HepG2 (cell line): ENCODE measurements around the gene TCF25. TPM values are rescaled to one million over a fixed set of nuclear protein-coding genes. Genes with fewer than 3 reads are reported as not detected.

Experiments
- BRCA1 ChIP-seq: sonication (generic); formaldehyde crosslinking; IDR thresholded peaks from 2 replicates; pipeline ENCODE4 v1.4.0; 2020; ENCODE audit warnings: missing genetic modification reagents
- EZH2 ChIP-seq: conservative IDR thresholded peaks from 2 replicates; pipeline ENCODE4 v1.6.1; 2012; ENCODE audit warnings: mild to moderate bottlenecking, low read depth, low read length, moderate library complexity
- FOXJ3 ChIP-seq: sonication (generic); formaldehyde crosslinking; IDR thresholded peaks from 2 replicates; pipeline ENCODE4 v1.4.0; 2020; ENCODE audit warnings: missing genetic modification reagents, mild to moderate bottlenecking, borderline replicate concordance
- MAFG ChIP-seq: sonication (generic); formaldehyde crosslinking; IDR thresholded peaks from 2 replicates; pipeline ENCODE4 v1.5.1; 2020; ENCODE audit warnings: mild to moderate bottlenecking, missing genetic modification reagents
- MAZ ChIP-seq, 2 experiments: sonication (generic) in 1 of 2; formaldehyde crosslinking in 1 of 2; IDR thresholded peaks; 2 replicates each; pipeline versions ENCODE4 v1.5.0 to v1.6.1; 2012 to 2020; ENCODE audit warnings: low read depth in 2 of 2, mild to moderate bottlenecking in 2 of 2, borderline replicate concordance in 1 of 2, improper control_type of control experiment in 1 of 2, low read length in 1 of 2, missing genetic modification reagents in 1 of 2, moderate library complexity in 1 of 2
- MBNL3 ChIP-seq: fragments of 250-450 bp; sonication (Bioruptor Pico); conservative IDR thresholded peaks from 2 replicates; pipeline ENCODE4 v1.8.0; 2022; ENCODE audit warnings: mild to moderate bottlenecking, inconsistent platforms
- NFKBIZ ChIP-seq: IDR thresholded peaks from 2 replicates; pipeline ENCODE4 v1.6.1; 2018; ENCODE audit warnings: missing genetic modification reagents, missing compliant biosample characterization
- ZKSCAN8 ChIP-seq: IDR thresholded peaks from 2 replicates; pipeline ENCODE4 v1.6.1; 2016; ENCODE audit warnings: borderline replicate concordance, missing genetic modification reagents, missing compliant biosample characterization
- ZNF260 ChIP-seq: sonication (generic); formaldehyde crosslinking; IDR thresholded peaks from 2 replicates; pipeline ENCODE4 v1.4.0; 2020; ENCODE audit warnings: missing genetic modification reagents, low read depth, mild to moderate bottlenecking, borderline replicate concordance
- ZNF264 ChIP-seq: sonication (generic); formaldehyde crosslinking; IDR thresholded peaks from 2 replicates; pipeline ENCODE4 v1.4.0; 2020; ENCODE audit warnings: missing genetic modification reagents
- ZNF292 ChIP-seq: sonication (generic); formaldehyde crosslinking; IDR thresholded peaks from 2 replicates; pipeline ENCODE4 v1.8.1; 2022; ENCODE audit warnings: mild to moderate bottlenecking, low read depth, missing genetic modification reagents, borderline replicate concordance
- ZNF3 ChIP-seq: IDR thresholded peaks from 2 replicates; pipeline ENCODE4 v1.7.0; 2017; ENCODE audit warnings: inconsistent platforms
- ZSCAN25 ChIP-seq: sonication (generic); formaldehyde crosslinking; IDR thresholded peaks from 2 replicates; pipeline ENCODE4 v1.8.0; 2022; ENCODE audit warnings: mild to moderate bottlenecking, missing genetic modification reagents
- polyA plus RNA-seq, 8 experiments: library from polyadenylated mRNA; depleted of rRNA in 3 of 8; stranded (reverse) in 7 of 8; unstranded in 1 of 8; fragments of >200 nt; fragmentation: Illumina TruSeq in 4 of 8; extraction: Trizol in 4 of 8; gene quantifications; 2 replicates each; pipeline versions ENCODE4 v1.2.1 to v1.2.3, GENCODE V29; 2011 to 2016; ENCODE audit warnings: low read depth in 4 of 8, missing spikeins in 1 of 8, mixed read lengths in 1 of 8; ENCODE audit not compliant: insufficient read depth in 1 of 8
- total RNA-seq, 5 experiments: library from RNA; depleted of rRNA; stranded (reverse); fragments of >200 nt; fragmentation: Illumina TruSeq; extraction: Trizol; gene quantifications; 2 replicates each; pipeline ENCODE4 v1.2.3, GENCODE V29; 2016; ENCODE audit warnings: low read depth in 1 of 5
- TF ChIP-seq, protein P1 (sequence below): sonication (generic); formaldehyde crosslinking; IDR thresholded peaks from 2 replicates; pipeline ENCODE4 v1.5.0; 2020; ENCODE audit warnings: missing genetic modification reagents
- TF ChIP-seq, protein P2 (sequence below): fragments of 450-650 bp; IDR thresholded peaks from 2 replicates; pipeline ENCODE4 v1.6.1; 2017; ENCODE audit warnings: mild to moderate bottlenecking
- TF ChIP-seq, protein P3 (sequence below): sonication (generic); formaldehyde crosslinking; IDR thresholded peaks from 2 replicates; pipeline ENCODE4 v1.4.0; 2020; ENCODE audit warnings: mild to moderate bottlenecking, low read depth, missing genetic modification reagents
- TF ChIP-seq, protein P4 (sequence below): sonication (generic); formaldehyde crosslinking; IDR thresholded peaks from 2 replicates; pipeline ENCODE4 v1.4.0; 2020; ENCODE audit warnings: missing genetic modification reagents, borderline replicate concordance

The TCF25 gene
- total and polyA plus RNA-seq, 2 of the 13 experiments (the other 11 are each of a cell fraction or from before 2014, with no cell fraction given): 138 to 206 TPM

DNA sequence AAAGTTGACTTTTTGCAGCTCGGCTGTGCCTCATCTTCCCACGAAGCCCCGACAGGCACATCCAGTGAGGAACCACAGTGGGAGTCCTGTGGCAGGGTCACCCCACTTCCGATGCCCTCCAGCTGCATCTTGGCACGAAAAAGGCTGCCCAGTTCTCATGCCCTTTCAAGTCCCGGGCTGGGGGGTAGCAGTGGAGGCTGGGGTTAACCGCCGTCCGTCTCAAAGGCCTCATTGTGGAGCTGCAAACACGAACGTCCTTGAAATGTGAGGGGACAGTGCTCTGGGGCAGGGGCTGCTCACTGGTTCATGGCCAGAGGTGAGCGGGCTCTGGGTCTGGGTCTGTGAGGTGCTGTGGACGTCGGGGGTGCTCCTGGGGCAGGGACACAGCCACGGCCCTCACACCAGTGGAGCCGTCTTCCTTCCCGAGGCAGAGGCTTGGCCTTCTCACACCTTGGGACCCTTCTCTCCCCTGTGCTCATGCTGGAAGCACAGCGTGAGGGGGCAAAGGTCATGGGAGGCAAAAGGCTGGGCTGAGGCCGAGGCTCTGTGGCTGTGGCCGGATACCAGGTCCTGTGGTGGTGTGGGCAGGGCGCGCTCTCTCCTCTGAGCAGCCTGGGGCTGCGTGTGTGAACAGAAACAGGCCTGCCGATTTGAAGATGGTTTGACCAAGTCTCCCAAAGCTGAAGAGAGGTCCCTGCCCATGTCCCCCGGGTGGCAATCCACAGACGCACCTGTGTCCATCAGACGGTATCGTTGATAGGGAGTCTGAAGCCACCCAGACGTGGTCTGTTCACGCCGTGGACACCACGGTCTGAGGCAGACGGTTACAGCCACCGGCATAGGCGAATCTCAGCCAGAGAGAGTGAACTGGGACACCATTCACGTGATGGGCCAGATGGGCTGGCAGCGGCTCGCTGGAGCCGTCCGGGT is 42.2 kb downstream of the TCF25 start (continued):
- TF ChIP-seq EZH2: no peak
- TF ChIP-seq BRCA1 (CRISPR knock-in tag): peak; percentile 97
- TF ChIP-seq, protein P1, sequence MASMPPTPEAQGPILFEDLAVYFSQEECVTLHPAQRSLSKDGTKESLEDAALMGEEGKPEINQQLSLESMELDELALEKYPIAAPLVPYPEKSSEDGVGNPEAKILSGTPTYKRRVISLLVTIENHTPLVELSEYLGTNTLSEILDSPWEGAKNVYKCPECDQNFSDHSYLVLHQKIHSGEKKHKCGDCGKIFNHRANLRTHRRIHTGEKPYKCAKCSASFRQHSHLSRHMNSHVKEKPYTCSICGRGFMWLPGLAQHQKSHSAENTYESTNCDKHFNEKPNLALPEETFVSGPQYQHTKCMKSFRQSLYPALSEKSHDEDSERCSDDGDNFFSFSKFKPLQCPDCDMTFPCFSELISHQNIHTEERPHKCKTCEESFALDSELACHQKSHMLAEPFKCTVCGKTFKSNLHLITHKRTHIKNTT: no peak
- TF ChIP-seq ZSCAN25 (CRISPR knock-in tag): peak; percentile 91; the same call in 1 of the 2 replicates
- TF ChIP-seq, protein P2, sequence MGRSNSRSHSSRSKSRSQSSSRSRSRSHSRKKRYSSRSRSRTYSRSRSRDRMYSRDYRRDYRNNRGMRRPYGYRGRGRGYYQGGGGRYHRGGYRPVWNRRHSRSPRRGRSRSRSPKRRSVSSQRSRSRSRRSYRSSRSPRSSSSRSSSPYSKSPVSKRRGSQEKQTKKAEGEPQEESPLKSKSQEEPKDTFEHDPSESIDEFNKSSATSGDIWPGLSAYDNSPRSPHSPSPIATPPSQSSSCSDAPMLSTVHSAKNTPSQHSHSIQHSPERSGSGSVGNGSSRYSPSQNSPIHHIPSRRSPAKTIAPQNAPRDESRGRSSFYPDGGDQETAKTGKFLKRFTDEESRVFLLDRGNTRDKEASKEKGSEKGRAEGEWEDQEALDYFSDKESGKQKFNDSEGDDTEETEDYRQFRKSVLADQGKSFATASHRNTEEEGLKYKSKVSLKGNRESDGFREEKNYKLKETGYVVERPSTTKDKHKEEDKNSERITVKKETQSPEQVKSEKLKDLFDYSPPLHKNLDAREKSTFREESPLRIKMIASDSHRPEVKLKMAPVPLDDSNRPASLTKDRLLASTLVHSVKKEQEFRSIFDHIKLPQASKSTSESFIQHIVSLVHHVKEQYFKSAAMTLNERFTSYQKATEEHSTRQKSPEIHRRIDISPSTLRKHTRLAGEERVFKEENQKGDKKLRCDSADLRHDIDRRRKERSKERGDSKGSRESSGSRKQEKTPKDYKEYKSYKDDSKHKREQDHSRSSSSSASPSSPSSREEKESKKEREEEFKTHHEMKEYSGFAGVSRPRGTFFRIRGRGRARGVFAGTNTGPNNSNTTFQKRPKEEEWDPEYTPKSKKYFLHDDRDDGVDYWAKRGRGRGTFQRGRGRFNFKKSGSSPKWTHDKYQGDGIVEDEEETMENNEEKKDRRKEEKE: no peak
- TF ChIP-seq MAZ (IDR thresholded peaks at IDR 0.05; ENCODE audit: borderline replicate concordance, low read depth, low read length): no peak
- peak; percentile 83 for TF ChIP-seq MAZ (CRISPR knock-in tag; IDR thresholded peaks at IDR 0.05; ENCODE audit: low read depth)
- no peak for TF ChIP-seq MAFG (CRISPR knock-in tag)
- TF ChIP-seq FOXJ3 (CRISPR knock-in tag): no peak
- TF ChIP-seq, protein P3, sequence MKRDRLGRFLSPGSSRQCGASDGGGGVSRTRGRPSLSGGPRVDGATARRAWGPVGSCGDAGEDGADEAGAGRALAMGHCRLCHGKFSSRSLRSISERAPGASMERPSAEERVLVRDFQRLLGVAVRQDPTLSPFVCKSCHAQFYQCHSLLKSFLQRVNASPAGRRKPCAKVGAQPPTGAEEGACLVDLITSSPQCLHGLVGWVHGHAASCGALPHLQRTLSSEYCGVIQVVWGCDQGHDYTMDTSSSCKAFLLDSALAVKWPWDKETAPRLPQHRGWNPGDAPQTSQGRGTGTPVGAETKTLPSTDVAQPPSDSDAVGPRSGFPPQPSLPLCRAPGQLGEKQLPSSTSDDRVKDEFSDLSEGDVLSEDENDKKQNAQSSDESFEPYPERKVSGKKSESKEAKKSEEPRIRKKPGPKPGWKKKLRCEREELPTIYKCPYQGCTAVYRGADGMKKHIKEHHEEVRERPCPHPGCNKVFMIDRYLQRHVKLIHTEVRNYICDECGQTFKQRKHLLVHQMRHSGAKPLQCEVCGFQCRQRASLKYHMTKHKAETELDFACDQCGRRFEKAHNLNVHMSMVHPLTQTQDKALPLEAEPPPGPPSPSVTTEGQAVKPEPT: 0 out of 2 replicates have a peak, but pooled peaks have one; percentile 26
- TF ChIP-seq ZKSCAN8 (CRISPR knock-in tag): peak; percentile 56
- TF ChIP-seq, protein P4, sequence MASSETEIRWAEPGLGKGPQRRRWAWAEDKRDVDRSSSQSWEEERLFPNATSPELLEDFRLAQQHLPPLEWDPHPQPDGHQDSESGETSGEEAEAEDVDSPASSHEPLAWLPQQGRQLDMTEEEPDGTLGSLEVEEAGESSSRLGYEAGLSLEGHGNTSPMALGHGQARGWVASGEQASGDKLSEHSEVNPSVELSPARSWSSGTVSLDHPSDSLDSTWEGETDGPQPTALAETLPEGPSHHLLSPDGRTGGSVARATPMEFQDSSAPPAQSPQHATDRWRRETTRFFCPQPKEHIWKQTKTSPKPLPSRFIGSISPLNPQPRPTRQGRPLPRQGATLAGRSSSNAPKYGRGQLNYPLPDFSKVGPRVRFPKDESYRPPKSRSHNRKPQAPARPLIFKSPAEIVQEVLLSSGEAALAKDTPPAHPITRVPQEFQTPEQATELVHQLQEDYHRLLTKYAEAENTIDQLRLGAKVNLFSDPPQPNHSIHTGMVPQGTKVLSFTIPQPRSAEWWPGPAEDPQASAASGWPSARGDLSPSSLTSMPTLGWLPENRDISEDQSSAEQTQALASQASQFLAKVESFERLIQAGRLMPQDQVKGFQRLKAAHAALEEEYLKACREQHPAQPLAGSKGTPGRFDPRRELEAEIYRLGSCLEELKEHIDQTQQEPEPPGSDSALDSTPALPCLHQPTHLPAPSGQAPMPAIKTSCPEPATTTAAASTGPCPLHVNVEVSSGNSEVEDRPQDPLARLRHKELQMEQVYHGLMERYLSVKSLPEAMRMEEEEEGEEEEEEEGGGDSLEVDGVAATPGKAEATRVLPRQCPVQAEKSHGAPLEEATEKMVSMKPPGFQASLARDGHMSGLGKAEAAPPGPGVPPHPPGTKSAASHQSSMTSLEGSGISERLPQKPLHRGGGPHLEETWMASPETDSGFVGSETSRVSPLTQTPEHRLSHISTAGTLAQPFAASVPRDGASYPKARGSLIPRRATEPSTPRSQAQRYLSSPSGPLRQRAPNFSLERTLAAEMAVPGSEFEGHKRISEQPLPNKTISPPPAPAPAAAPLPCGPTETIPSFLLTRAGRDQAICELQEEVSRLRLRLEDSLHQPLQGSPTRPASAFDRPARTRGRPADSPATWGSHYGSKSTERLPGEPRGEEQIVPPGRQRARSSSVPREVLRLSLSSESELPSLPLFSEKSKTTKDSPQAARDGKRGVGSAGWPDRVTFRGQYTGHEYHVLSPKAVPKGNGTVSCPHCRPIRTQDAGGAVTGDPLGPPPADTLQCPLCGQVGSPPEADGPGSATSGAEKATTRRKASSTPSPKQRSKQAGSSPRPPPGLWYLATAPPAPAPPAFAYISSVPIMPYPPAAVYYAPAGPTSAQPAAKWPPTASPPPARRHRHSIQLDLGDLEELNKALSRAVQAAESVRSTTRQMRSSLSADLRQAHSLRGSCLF (CRISPR knock-in tag): 0 out of 2 replicates have a peak, but pooled peaks have one; percentile 88
- TF ChIP-seq ZNF264 (CRISPR knock-in tag): peak; percentile 94
- TF ChIP-seq ZNF292: peak; percentile 99
- no peak for TF ChIP-seq ZNF260 (CRISPR knock-in tag)
- TF ChIP-seq NFKBIZ (CRISPR knock-in tag): peak; percentile 78
- TF ChIP-seq MBNL3 (CRISPR knock-in tag): no peak
- no peak for TF ChIP-seq ZNF3 (CRISPR knock-in tag)
